Measurements from ENCODE around the gene POU5F1. TPM values are rescaled to one million over a fixed set of nuclear protein-coding genes. Genes with fewer than 3 reads are reported as not detected.
"Not testable (repeated sequence)": the region's sequence is repeated elsewhere in the genome, so short reads cannot be mapped to it uniquely, and the experiment has no call there.

Gene POU5F1
- 0.98 TPM for total RNA-seq

GRCh38 chr6:31170600-31170881 is at the start of gene POU5F1:
Gene POU5F1 (minus strand): TSS chr6:31170682. CDS start chr6:31170620, 62 bp downstream.
- H3K9me3 ChIP-seq: no peaks in the 10 kb centered on the region
- no peaks in the 10 kb centered on the region for H3K27me3 ChIP-seq
- H3K36me3 ChIP-seq: no peaks in the 10 kb centered on the region
- H3K4me3 ChIP-seq: no peak within 1 kb of the TSS
- intact Hi-C loops (cut with DNase I): no loop called here
- TF ChIP-seq POLR2AphosphoS5 (IDR thresholded peaks at IDR 0.05; ENCODE audit: insufficient read depth in 1 of 2, low read depth in 1 of 2) (no peak), POLR2A (IDR thresholded peaks at IDR 0.05) (no peak), CTCF (IDR thresholded peaks at IDR 0.05) (no peak)
- no peaks in the 10 kb centered on the region for H3K4me1 ChIP-seq
- no peak for DNase-seq (ENCODE audit: extremely low spot score in 2 of 2)
- no peak within 1 kb of the TSS for H3K27ac ChIP-seq

GRCh38 chr6:31216208-31216898 is 45.9 kb upstream of the POU5F1 start:
- no peak for DNase-seq (ENCODE audit: extremely low spot score in 2 of 2)
- no peaks in the 10 kb centered on the region for H3K36me3 ChIP-seq
- peaks cover 8% of the 10 kb centered on the region for H3K9me3 ChIP-seq
- intact Hi-C loops (cut with DNase I): no loop called here
- TF ChIP-seq CTCF (IDR thresholded peaks at IDR 0.05): no peak
- no peak overlapping the region for H3K27ac ChIP-seq
- no peaks in the 10 kb centered on the region for H3K27me3 ChIP-seq
- no peak overlapping the region for H3K4me3 ChIP-seq
- no peaks in the 10 kb centered on the region for H3K4me1 ChIP-seq

GRCh38 chr6:31215216-31215615 is 44.7 kb upstream of the POU5F1 start:
- H3K4me3 ChIP-seq; DNase-seq (ENCODE audit: extremely low spot score in 2 of 2); H3K27ac ChIP-seq; H3K36me3 ChIP-seq; intact Hi-C loops (cut with DNase I); H3K4me1 ChIP-seq; H3K9me3 ChIP-seq; H3K27me3 ChIP-seq: not testable (repeated sequence)

GRCh38 chr6:31214516-31214915 is 44.0 kb upstream of the POU5F1 start:
- Histone ChIP-seq H3K9me3 (peaks cover 8% of the 10 kb centered on the region), H3K27me3 (no peaks in the 10 kb centered on the region), H3K36me3 (no peaks in the 10 kb centered on the region), H3K4me1 (no peaks in the 10 kb centered on the region), H3K4me3 (no peak overlapping the region), H3K27ac (no peak overlapping the region)
- intact Hi-C loops (cut with DNase I): no loop called here
- TF ChIP-seq POLR2AphosphoS5 (IDR thresholded peaks at IDR 0.05; ENCODE audit: insufficient read depth in 1 of 2, low read depth in 1 of 2) (no peak), POLR2A (IDR thresholded peaks at IDR 0.05) (no peak), CTCF (IDR thresholded peaks at IDR 0.05) (no peak)
- DNase-seq (ENCODE audit: extremely low spot score in 2 of 2): no peak

- no peak for TF ChIP-seq POLR2A (IDR thresholded peaks at IDR 0.05)
- TF ChIP-seq POLR2AphosphoS5 (IDR thresholded peaks at IDR 0.05; ENCODE audit: insufficient read depth in 1 of 2, low read depth in 1 of 2): no peak
- TF ChIP-seq CTCF (IDR thresholded peaks at IDR 0.05): no peak
- H3K27me3 ChIP-seq: no peaks in the 10 kb centered on the region
- H3K36me3 ChIP-seq: no peaks in the 10 kb centered on the region
- no peak overlapping the region for H3K4me3 ChIP-seq
- H3K9me3 ChIP-seq: no peaks in the 10 kb centered on the region
- DNase-seq (ENCODE audit: extremely low spot score in 2 of 2): no peak
- no peak overlapping the region for H3K27ac ChIP-seq
- H3K4me1 ChIP-seq: no peaks in the 10 kb centered on the region
- intact Hi-C loops (cut with DNase I): no loop called here
Observed at GRCh38 chr6:31210741-31211532, 40.5 kb upstream of the POU5F1 start.
